Measurements from ENCODE around the gene CACNA1I.

CACNA1I gene

GRCh38 chr22:39568278-39568981, 2.1 kb upstream of the CACNA1I start:
- DNase-seq = no peak

GRCh38 chr22:39569066-39569465, 1.5 kb upstream of the CACNA1I start:
- DNase-seq = no peak

DNA sequence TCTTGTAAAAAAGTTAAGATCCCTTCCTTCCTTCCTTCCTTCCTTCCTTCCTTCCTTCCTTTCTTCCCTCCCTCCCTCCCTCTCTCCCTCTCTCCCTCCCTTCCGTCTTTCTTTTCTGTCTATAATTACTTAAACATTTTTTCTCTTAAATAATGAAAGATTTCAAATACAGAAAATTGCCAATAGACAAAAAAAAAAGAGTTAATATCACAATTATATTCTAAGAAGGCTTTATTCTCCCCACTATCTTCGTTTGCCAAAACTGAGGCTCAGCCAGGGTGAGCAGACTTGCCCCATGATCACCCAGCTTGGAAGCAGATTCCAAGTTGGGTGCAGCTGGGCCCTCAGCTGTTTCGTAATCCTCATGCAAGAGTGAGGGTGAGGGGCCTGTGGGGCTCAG, 327 bp upstream of the CACNA1I start:
- no peak for DNase-seq

DNA sequence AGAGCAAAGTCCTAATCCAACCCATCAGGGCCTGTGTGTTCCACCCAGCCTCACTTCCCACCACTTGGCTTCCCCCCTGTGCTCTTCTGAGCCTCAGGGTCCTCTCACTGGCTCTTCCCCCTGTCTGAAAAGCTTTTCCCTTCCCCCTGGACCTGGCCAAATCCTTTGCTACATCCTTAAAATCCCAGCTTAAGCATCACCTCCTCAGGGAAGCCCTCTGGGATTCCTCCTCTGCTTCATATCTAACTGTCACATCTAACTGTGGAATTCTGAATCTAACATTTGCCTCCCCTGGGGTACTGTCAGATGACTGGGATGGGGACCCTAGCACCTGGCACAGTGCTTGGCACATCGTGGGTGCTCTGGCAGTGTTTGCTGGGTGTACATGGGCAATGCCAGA, 985 bp downstream of the CACNA1I start:
- DNase-seq = no peak

DNA sequence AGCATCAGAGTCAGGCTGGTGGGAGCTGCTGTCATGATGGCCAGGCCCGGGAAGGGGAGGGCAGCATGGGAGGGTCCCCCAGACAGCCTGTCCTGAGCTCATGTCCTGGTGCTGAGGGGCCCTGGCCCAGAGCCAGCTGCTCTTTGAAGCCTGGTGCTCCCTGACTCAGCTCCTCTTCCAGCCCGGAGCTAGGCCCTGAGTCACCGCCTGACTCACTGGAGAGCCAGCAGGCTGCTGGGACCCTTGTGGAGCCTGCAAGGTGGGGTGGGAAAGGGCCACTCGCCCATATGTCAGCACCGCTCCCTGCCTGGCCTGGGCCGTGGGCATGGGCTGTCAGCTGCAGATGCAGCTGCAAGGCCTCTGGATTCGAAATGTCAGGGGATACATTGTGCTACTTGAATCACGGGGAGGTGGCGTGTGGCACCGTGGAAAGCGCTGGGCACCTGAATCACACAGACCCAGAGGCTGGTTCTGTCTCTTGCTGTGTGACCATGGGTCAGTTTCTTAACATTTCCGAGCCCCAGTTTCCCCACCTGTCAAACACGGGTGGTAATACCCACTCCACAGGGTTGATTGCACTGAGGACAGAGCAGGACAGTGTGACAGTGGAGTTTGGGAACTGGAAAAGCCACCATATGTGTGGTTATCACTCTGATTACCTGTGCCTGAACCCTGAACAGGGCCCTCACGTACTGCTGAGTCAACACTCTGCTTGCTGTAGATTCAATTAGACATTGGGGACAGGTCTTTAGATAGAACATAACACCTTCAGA, 4.4 kb downstream of the CACNA1I start:
- DNase-seq = no peak

DNA sequence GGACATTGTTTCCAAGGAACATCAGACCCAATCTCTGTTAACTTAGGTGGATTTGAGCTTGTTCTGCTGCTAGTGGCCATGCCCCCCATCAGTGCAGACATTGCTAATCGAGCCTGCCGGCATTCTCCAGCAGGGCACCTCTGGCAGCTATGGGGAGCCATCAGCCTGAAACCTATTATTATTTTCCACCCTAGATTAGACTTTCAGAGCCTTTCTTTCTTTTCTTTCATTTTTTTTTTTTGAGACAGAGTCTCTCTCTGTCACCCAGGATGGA, 4.9 kb downstream of the CACNA1I start:
- DNase-seq = no peak

- DNase-seq = no peak
These were observed 5.5 kb downstream of the CACNA1I start for GRCh38 chr22:39576027-39576426.

DNA sequence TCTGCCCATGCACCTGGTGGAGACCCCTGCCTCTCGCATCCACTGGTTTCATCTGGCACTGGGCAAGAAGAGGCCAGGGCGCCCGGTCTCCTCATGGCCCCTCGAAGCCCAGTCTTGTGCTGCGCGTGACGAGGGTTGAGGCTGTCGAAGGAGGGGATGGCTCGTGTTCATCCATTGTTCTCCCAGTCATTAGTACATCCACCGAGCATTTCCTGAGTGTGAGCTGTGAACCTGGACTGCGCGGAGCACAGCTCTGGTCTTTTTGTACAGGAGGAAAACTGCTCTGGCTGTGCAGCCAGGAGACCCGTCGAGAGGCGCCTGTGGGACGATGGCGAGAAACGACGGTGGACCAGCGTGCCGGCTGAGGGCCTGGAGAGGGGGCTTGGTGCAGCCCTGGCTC, 6.8 kb downstream of the CACNA1I start:
- DNase-seq = no peak

GRCh38 chr22:39577900-39578299, 7.3 kb downstream of the CACNA1I start:
- DNase-seq = no peak

DNA sequence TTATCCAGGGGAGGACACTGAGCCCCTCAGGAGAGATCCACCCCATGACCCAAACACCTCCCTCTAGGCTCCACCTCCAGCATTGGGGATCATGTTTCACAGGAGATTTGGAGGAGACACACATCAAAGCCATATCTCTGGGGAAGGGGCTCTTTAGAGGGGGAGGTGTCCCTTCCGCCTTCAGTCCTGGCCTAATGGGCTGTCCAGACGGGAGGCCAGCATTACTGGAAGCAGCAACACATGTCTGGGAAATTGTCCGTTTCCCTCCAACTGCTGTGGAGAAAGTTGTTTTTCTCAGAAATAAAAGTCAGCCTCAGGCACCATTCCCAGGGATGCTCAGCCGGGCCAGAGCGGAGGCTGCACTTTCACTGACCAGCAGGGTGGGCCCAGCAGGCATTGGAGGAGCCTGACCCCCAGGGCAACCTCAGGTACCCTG, 9.5 kb downstream of the CACNA1I start:
- no peak for DNase-seq

- no peak for DNase-seq
These were observed 10.2 kb downstream of the CACNA1I start for GRCh38 chr22:39580795-39581194.

- no peak for DNase-seq
These were observed 10.8 kb downstream of the CACNA1I start for GRCh38 chr22:39581303-39581702.

- DNase-seq = no peak
These were observed 12.6 kb downstream of the CACNA1I start for GRCh38 chr22:39583066-39583667.

DNA sequence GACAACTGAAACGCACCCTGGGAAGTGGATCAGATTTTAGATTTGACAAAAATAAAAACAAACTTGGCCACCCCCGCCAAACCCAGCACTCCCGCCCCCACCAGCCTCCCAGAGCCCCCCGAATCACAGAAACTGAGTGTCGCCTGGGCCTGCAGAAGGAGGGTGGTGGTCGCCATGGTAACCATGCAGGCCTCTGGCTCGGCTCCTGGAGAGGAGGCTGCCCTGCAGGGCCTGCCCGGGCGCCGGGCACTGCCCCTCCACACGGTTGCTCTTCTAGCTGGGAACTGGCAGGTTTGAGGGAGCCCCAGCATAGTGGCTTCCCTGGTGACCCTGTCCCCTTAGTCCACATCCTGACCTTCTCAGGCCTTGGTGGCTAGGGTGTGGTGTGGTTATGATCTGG, 19.3 kb downstream of the CACNA1I start:
- DNase-seq = no peak

DNA sequence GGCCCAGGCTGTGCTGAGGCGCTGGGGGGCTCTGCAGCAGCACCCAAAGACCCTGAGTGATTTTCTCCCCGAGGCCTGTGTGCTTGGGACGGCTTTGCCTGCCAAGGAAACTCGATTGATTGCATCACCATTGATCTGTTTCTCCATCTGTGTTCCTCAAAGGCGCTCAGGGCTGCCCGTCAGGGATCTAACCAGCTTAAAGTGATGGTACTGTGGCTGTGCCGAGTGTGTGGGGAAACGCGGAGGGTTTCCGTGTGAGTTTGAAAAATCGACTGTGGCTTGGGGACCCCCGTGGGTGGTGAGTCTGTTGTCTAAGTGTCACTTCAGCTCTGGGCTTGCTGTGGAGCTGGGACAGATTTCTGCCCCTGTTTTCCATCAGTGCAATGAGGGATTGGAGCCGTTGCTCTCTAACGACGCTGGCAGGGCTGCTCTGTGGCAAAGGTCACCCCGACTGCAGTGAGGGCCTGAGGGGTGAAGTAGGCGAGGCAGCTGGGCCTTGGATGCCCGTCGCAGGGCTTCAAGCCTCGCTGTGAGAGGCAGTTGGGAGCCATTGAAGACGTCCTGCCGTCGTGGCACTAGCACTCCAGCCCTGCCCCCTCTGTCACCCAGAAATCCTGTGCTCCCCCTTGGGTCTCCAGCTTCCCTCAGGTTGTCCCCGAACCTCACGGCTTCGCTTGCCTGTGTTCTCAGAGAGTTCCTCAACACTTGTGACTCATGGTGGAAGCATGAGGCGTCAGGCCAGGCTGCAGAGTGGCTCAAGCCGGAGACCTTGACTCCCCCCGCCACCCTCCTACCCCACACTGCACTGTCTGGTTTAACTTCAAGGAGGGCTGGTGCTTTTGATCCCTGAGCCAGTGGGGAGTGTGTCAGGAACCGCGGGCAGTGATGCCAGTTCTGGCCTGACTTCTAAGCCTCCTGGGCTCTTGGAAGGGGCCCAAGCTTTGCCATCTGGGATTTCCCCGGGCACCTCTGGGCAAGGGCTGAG, 21.8 kb downstream of the CACNA1I start:
- DNase-seq = no peak

- DNase-seq = no peak
These were observed 22.7 kb downstream of the CACNA1I start for GRCh38 chr22:39593066-39593930.

- DNase-seq = no peak
These were observed 23.4 kb downstream of the CACNA1I start for GRCh38 chr22:39593931-39594285.

GRCh38 chr22:39594411-39594810, 23.9 kb downstream of the CACNA1I start:
- DNase-seq = no peak

- no peak for DNase-seq
These were observed 25.1 kb downstream of the CACNA1I start for GRCh38 chr22:39595622-39596172.

DNA sequence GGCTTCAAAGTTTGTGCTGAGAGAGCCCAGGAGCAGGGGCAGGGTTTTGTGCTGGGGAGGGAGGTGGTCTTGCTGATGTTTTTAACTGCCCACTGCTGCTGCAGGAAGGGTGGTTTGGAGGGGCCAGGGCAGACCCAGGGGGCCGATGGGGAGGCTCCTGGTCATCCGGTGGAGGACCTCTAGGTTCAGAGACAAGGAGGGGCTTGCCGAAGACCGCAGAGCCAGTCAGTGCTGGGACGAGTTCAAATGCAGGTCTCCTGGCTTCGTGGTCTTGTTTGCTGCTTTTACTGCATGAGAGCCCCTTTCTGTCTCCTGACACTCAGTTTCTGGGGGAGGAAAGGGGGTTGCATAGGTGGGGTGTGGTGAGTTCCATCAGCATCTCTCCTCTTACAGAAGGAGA, 26.0 kb downstream of the CACNA1I start:
- no peak for DNase-seq

DNA sequence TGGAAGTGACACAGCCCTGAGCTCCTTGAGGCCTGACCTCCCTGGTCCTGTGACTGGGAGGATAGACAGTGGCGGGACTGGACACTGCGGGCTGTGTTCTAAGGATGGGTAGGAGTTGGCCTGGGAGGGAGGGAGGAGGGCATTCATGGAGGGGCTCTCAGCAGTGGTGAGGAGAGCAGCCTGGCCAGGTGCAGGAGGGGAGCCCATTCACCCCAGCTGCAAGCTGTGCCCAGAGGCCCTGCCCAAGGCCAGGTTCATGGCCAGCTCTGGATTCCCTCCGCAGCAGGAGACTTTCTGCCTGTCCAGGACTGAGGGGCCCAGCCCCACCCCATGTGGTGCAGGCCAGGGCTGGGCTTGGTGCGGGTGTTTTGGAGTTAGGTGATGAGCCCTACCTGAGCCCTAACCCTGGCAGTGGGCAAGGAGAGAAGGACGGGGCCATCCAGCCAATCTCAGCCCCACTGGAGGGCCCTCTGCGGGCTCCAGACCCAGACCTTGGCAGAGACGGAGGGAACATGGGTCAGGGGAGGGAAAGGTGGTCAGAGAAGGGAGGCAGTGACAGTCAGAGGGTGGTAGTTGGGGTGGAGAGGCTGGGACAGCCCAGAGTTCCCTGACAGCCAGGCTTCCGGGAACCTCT, 26.8 kb downstream of the CACNA1I start:
- no peak for DNase-seq
